ENCODE results near the gene ATP6V0E2.
"Not testable (repeated sequence)": the region's sequence is repeated elsewhere in the genome, so short reads cannot be mapped to it uniquely, and the experiment has no call there.

The ATP6V0E2 gene

DNA sequence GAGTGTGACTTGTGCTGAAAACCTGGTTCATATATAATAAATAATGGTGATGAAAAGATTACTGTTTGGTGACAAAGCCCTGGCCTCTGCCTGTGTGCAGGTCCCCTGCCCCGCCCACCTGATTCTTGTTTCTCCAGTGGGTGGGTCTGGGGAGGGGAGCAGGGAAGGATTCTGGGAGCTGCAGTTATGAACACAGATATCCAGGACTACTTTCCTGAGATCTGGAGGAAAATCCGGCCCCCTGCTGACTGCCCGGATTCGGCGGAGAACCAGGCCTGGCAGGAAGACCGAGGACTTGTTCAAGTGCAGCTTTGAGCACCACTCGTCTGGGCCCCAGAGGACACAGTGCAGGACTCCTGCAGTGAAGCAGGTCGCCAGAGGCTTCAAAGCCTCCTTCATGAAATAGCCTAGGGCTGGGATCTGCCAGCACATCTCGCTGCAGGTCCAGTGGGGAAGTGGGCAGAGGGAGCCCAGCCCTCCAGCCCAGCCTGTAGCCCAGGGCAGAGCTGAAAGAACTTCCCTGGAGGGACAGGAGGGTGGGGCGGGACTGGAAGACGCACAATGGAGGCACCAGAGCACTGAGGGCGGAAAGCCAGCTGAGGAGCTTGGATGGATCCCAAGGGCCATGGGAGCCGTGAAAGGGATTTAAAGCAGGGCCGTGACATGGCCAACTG lies 7.0 kb downstream of the ATP6V0E2 start:
- no peak for DNase-seq

- no peak for DNase-seq
Measured at GRCh38 chr7:149881328-149882247, 7.8 kb downstream of the ATP6V0E2 start.

GRCh38 chr7:149882248-149883047 lies 8.7 kb downstream of the ATP6V0E2 start:
- no peak for DNase-seq

DNA sequence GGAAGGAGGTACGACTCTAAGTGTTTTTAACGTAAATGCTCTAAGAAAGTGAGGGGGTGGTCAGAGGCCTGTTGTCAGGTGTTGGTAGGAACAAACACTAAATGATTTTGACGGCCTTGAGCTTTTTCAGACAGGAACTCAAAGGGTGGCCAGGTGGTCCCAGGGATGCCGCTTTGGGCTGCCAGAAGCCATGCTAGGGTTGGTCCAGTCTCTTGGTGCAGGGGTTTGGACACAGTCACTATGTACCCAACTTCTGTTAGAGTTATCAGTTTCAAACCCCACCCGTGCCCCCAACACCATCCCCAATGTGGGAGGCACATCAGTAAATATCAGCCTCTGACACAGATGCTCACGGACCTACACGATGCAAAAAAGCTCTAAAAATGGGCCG lies 9.3 kb downstream of the ATP6V0E2 start:
- no peak for DNase-seq

DNA sequence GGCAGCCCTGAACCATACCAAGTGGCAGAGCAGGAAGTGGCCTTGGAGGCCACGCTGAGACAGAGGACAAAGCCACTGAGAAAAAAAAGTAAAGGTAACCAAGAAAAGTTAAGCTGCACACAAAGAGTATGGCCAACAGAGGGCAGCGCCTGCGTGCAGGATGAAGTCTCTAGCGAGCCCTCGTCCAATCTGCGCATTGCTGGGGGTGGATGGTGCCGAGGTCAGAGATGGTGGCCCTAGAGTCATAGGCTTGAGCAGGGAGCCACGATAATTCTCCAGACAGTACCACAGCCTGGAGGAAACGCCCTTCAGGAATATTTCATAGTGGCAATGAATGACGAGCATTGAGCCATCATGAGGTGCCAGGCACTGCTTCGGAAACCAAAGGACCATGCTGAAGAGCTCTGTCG lies 9.7 kb downstream of the ATP6V0E2 start:
- peak; percentile 56 to 60 for DNase-seq

GRCh38 chr7:149884016-149884415 lies 10.2 kb downstream of the ATP6V0E2 start:
- DNase-seq = no peak

- DNase-seq = no peak
Measured at GRCh38 chr7:149884541-149884940, 10.8 kb downstream of the ATP6V0E2 start.

GRCh38 chr7:149885191-149886017 lies 11.6 kb downstream of the ATP6V0E2 start:
- no peak for DNase-seq

DNA sequence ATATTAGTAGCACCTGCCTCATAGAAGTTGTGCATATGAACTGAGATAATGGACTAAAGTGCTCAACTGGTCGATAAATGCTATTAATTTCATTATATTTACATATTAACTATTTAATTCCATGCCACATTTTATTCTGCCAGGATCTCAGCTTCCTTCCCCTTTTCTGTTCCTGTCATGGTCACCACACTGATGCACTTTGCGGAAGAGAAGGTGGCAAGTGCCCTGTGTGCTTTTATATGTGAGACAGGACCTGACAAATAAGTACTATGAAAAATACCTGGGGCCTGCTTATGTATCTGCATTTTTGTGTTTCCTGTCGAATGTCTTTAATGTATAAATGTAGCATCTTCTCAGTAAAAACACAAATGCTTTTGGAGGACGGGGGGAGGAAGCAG lies 12.2 kb downstream of the ATP6V0E2 start:
- DNase-seq = no peak

- no peak for DNase-seq
Measured at GRCh38 chr7:149887311-149887710, 13.5 kb downstream of the ATP6V0E2 start.

- DNase-seq = not testable (repeated sequence)
Measured at GRCh38 chr7:149890715-149891114, 16.9 kb downstream of the ATP6V0E2 start.

- DNase-seq = not testable (repeated sequence)
Measured at GRCh38 chr7:149894957-149895356, 21.2 kb downstream of the ATP6V0E2 start.

- DNase-seq = not testable (repeated sequence)
Measured at GRCh38 chr7:149907776-149908376, 34.1 kb downstream of the ATP6V0E2 start.

- not testable (repeated sequence) for DNase-seq
Measured at GRCh38 chr7:149910219-149910618, 36.5 kb downstream of the ATP6V0E2 start.

DNA sequence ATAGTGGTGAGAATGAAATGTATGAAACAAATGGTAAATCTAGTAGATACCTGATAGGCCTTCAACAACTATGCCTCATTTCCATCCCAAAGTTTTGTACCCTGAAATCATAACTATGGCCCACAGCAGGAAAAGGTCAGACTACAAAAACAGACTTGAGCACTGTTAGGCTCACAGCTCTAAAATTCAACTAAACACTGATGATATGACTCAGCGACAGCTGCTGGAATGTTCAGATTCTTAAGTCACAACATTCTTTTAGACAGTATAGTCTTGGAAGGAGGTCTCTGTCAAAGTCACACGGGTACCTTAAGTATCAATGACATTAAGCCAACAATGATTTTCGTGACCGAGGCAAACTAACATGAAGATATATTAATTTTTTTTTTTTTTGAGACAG lies 38.4 kb downstream of the ATP6V0E2 start:
- DNase-seq = not testable (repeated sequence)

DNA sequence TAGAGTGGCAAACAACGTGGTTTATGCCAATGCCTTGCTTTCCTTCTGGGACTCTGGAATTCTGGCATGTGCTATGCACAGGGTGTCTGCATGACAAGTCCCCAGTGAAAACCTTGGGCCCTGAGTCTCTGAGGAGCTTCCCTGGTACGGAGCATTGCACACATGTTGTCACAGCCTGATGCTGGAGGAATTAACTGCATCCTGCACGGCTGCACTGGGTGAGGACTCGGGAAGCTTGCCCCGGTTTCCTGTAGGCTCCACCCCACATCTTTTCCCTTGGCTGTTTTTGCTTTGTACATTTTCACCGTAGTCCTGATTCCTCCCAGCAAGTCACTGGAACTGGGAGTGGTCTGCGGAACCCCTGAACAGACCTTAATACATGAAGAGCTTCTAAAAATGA lies 52.6 kb downstream of the ATP6V0E2 start:
- DNase-seq = not testable (repeated sequence)
